HG03175 (cell line): Measurements from ENCODE around the gene ZNF148.
"Not testable (repeated sequence)": the region's sequence is repeated elsewhere in the genome, so short reads cannot be mapped to it uniquely, and the experiment has no call there.

Source experiments
- ATAC-seq: cut with Tn5 transposase; IDR thresholded peaks from one replicate; pipeline ENCODE4 v1.9.1; 2021; ENCODE audit warnings: mild to moderate bottlenecking, moderate library complexity; ENCODE audit not compliant: unreplicated experiment

Gene ZNF148

GRCh38 chr3:125375950-125376679 is 990 bp upstream of the ZNF148 start:
- no peak for ATAC-seq

- peak; percentile 19 for ATAC-seq
Measured at GRCh38 chr3:125374501-125374995, 577 bp downstream of the ZNF148 start.

- no peak for ATAC-seq
Measured at GRCh38 chr3:125367403-125368230, 7.5 kb downstream of the ZNF148 start.

- no peak for ATAC-seq
Measured at GRCh38 chr3:125366132-125366531, 9.0 kb downstream of the ZNF148 start.

GRCh38 chr3:125359700-125360099 is 15.4 kb downstream of the ZNF148 start:
- no peak for ATAC-seq

- no peak for ATAC-seq
Measured at GRCh38 chr3:125358923-125359322, 16.2 kb downstream of the ZNF148 start.

- no peak for ATAC-seq
Measured at GRCh38 chr3:125357837-125358236, 17.3 kb downstream of the ZNF148 start.

GRCh38 chr3:125357032-125357658 is 18.0 kb downstream of the ZNF148 start:
- peak; percentile 62 for ATAC-seq

GRCh38 chr3:125356140-125357026 is 18.7 kb downstream of the ZNF148 start:
- no peak for ATAC-seq

GRCh38 chr3:125353659-125354058 is 21.5 kb downstream of the ZNF148 start:
- ATAC-seq, result no peak

- ATAC-seq, result no peak
Measured at GRCh38 chr3:125353128-125353527, 22.0 kb downstream of the ZNF148 start.

GRCh38 chr3:125351814-125352456 is 23.2 kb downstream of the ZNF148 start:
- ATAC-seq, result no peak

GRCh38 chr3:125351152-125351551 is 24.0 kb downstream of the ZNF148 start:
- no peak for ATAC-seq

GRCh38 chr3:125350597-125350996 is 24.5 kb downstream of the ZNF148 start:
- no peak for ATAC-seq

- ATAC-seq, result no peak
Measured at GRCh38 chr3:125349556-125350165, 25.5 kb downstream of the ZNF148 start.

- ATAC-seq, result no peak
Measured at GRCh38 chr3:125349055-125349454, 26.1 kb downstream of the ZNF148 start.

- ATAC-seq, result not testable (repeated sequence)
Measured at GRCh38 chr3:125343367-125343766, 31.8 kb downstream of the ZNF148 start.

- ATAC-seq, result no peak
Measured at GRCh38 chr3:125340121-125340520, 35.0 kb downstream of the ZNF148 start.

- ATAC-seq, result no peak
Measured at GRCh38 chr3:125337506-125337905, 37.6 kb downstream of the ZNF148 start.
